DMS79 treated with DMSO at 0.1 percent for 48 hours (cell line): Measurements from ENCODE around the gene TSPAN6.

Source experiments
- DNase-seq: peaks from one replicate; lab custom pipeline; 2025; lab: John Stamatoyannopoulos, UW

The TSPAN6 gene

GRCh38 chrX:100647739-100648138, 11.1 kb upstream of the TSPAN6 start:
- DNase-seq: no peak

GRCh38 chrX:100647095-100647494, 10.5 kb upstream of the TSPAN6 start:
- no peak for DNase-seq

- no peak for DNase-seq
Measured at GRCh38 chrX:100645106-100645505, 8.5 kb upstream of the TSPAN6 start.

GRCh38 chrX:100643956-100644860, 7.6 kb upstream of the TSPAN6 start, which contains the start of gene SRPX2:
Gene SRPX2 (plus strand): TSS chrX:100644199. CDS start chrX:100646323, 2,124 bp downstream.
- no peak for DNase-seq

- no peak for DNase-seq
Measured at GRCh38 chrX:100643212-100643611, 6.6 kb upstream of the TSPAN6 start.

- DNase-seq: no peak
Measured at GRCh38 chrX:100642290-100642689, 5.7 kb upstream of the TSPAN6 start.

GRCh38 chrX:100635989-100636320, 651 bp downstream of the TSPAN6 start:
- peak; percentile 15 for DNase-seq

- no peak for DNase-seq
Measured at GRCh38 chrX:100635040-100635439, 1.6 kb downstream of the TSPAN6 start.

- no peak for DNase-seq
Measured at GRCh38 chrX:100625985-100626491, 10.6 kb downstream of the TSPAN6 start.

- no peak for DNase-seq
Measured at GRCh38 chrX:100623001-100623400, 13.6 kb downstream of the TSPAN6 start.

GRCh38 chrX:100615005-100615404, 21.6 kb downstream of the TSPAN6 start:
- DNase-seq: no peak

GRCh38 chrX:100611951-100612350, 24.7 kb downstream of the TSPAN6 start:
- DNase-seq: no peak

GRCh38 chrX:100609591-100609990, 27.0 kb downstream of the TSPAN6 start:
- no peak for DNase-seq

GRCh38 chrX:100606753-100607152, 29.9 kb downstream of the TSPAN6 start:
- no peak for DNase-seq

GRCh38 chrX:100600758-100601157, 35.8 kb downstream of the TSPAN6 start:
- no peak for DNase-seq

GRCh38 chrX:100600340-100600739, 36.3 kb downstream of the TSPAN6 start:
- DNase-seq: no peak

GRCh38 chrX:100599456-100599855, 37.1 kb downstream of the TSPAN6 start:
- DNase-seq: no peak

- no peak for DNase-seq
Measured at GRCh38 chrX:100596601-100597000, 40.0 kb downstream of the TSPAN6 start.

GRCh38 chrX:100593581-100593980, 43.0 kb downstream of the TSPAN6 start:
- no peak for DNase-seq

- no peak for DNase-seq
Measured at GRCh38 chrX:100593126-100593525, 43.5 kb downstream of the TSPAN6 start.

- DNase-seq: no peak
Measured at GRCh38 chrX:100591256-100592051, 45.2 kb downstream of the TSPAN6 start.

- DNase-seq: no peak
Measured at GRCh38 chrX:100587861-100588260, 48.7 kb downstream of the TSPAN6 start.

- DNase-seq: no peak
Measured at GRCh38 chrX:100586747-100587146, 49.9 kb downstream of the TSPAN6 start.
